Fibroblast of skin of abdomen (primary cell): ENCODE data around the gene RIOK1.

Source experiments
- DNase-seq: peaks from one replicate; pipeline ENCODE4 v3.0.0-alpha.2; 2013

The RIOK1 gene

DNA sequence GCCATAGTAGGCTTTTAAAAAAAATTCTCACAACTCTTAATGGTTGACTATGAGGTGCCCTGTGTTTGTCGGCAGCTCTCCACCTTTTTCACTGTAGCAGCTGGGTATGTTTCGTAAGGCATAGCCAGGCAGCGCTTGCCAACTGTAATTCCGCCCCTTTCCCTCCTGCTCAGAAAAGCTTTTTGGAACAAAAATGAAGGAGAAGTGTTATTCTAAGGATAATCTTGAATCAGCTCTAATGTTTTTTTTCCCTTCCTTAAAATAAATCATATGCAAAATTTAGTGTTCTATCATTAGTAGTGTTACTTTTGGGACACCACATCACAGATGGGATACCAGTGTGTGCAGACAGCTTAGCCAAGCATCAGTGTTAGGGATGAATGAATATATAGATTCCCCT, 21.2 kb downstream of the RIOK1 start:
- no peak for DNase-seq

DNA sequence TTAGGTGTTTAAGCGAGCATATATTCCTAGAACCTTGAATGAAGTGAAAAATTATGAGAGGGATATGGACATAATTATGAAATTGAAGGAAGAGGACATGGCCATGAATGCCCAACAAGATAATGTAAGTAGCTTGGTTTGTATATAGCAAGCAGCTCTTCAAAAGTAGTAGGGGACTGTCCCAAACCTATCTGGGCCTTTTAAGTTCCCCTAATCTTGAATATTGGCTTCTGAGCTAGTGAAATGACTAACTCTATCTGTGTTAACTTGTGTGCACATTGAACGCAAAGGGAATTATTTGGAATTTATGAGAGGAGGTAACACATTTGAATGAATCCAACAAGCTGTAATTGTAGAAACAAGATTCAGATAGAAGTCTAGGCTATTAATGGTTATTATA, 21.7 kb downstream of the RIOK1 start:
- DNase-seq, result no peak

DNA sequence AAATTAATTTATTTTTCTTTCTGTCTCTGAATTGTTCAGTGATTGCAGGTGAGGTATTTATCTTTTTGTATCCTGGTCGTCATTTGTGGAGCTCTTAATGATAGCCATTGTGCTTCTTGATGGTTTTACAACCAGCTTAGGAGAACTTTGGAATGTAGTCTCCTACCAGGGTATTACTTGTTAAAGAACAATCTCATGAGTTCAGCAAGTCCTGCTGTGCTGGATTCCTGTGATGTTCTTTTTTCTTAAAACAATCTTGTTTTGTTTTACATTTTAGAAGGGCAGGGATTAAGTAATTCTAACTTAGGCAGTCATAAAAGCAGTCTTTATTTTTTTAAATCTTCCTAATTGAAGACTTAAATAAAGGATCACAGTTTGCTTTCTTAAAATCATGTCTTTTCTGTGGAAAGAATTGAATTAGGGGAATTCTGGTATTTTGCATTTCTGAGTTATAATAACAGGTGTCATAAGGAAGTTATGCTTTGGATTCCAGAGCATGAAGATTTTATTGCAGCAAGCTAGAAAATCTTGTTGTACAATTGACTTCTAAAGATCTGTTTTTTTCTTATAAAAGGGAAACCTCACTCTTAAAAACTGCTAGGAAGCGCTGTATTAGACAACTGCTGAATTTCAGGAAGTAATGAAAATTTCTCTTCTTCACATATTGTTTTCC, 23.7 kb downstream of the RIOK1 start:
- DNase-seq, result no peak

DNA sequence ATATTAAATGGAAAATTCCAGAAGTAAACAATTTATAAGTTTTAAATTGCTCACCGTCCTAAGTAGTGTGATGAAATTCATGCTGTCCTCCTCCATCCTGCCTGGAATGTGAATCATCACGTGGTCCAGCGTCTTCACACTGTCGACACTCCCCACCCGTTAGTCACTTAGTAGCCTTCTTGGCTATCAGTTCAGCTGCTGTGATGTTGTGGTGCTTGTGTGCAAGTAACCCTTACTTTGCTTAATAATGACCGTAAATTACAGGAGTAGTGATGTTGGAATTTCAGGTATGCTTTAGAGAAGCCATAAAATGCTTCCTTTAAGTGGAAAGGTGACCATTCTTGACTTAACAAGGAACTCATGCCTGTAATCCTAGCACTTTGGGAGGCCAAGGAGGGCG, 25.2 kb downstream of the RIOK1 start:
- DNase-seq, result peak; percentile 78

DNA sequence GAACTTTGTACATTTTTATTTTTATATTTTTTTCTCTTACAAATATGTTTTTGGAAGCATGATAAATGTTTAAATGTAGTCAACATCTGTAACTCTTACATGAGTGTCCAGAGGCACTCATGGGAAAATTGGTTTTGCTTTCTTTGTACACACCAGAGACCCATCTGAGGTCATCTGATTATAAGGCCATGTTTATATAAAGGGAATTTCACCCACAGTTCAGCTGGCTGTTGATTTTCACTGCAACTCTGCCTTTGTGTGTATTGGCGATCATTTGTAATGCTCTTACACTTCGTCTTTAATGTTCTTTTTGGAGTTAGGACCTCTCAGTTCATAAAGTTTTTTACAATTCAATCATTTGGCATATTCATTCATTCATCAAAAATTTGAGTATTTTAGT, 28.1 kb downstream of the RIOK1 start:
- no peak for DNase-seq

DNA sequence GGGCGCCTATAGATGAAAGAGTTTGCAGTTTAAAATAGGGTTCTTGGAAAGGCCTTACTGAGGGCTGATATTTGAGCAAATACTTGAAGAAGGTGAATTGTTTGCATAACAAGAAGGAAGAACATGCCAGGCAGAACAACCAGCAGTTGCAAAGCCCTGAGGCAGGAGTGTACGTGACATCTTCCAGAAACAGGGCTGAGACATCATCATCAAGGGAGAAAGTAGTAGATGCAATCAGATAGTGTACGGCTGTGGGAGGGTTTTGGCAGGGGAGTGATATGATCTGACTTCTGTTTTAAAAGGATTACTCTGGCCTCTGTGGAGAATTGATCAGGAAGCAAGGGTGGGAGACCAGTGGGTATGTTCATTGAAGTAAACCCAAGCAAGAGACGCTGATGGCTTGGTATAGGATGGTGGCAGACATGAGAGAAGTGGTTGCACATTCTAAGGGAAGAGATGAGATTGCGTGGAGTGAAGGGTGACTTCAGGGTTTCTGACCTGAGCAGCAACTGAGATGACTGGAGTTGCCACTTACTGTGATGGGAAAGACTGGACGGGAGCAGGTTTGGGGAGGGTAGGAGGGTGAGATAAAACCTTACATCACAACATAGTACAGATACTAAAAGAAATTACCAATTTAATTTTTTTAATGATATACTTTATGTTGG, 28.8 kb downstream of the RIOK1 start:
- no peak for DNase-seq

DNA sequence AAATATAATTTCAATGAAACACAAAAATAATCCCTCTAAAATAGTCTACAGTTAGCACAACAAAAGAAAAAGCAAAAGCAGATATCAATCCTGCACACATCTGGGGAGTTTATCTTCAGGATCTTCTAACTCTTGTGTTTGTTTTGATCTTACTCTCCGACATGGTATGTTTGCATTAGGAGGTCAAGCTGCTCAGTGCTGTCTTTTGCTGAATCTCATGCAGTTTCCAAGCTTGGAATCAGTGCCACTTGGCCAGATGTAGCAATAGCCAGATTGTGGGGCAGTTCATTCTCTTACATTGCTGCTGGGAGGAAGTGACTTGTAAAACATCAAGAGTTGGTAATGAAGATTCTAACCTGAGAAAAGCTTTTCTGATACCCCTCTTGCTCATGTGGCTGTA, 29.5 kb downstream of the RIOK1 start:
- no peak for DNase-seq

DNA sequence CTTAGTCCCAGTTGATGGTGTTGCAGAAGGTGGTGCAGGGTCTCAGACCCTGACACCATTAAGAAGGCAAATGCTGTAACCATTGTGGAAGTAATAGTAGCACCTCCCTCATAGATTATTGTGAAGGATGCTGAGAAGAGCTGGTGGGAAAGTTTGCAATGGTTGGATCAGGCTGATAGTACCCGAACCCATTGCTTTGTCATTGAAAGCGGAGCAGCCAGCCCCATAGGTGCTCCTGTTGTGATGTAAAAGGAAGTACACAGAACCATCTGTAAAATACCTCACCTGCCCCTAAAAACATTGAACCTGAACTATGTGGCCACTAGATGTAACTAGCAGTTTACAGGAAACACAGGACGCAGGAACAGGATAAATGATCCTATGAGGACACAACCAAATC, 31.5 kb downstream of the RIOK1 start:
- DNase-seq, result no peak

DNA sequence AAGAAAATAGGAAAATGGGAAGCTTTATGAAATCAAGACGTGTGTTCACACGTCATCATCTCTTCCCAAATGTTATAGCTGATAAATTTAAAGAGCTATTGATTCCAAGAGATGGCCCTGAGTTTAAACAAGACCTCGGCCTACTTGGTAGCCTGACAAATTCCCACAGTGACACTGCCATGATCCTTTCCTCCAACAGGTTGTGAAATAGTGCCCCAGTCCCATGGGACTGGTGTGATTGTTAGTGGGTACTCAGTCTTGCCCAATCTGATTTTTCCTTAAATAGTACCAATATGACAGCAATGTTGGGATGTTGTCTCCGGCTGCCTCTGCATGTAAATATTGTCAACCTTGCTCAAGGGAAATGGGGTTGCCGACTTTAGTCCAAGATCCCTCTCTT, 34.5 kb downstream of the RIOK1 start:
- no peak for DNase-seq

DNA sequence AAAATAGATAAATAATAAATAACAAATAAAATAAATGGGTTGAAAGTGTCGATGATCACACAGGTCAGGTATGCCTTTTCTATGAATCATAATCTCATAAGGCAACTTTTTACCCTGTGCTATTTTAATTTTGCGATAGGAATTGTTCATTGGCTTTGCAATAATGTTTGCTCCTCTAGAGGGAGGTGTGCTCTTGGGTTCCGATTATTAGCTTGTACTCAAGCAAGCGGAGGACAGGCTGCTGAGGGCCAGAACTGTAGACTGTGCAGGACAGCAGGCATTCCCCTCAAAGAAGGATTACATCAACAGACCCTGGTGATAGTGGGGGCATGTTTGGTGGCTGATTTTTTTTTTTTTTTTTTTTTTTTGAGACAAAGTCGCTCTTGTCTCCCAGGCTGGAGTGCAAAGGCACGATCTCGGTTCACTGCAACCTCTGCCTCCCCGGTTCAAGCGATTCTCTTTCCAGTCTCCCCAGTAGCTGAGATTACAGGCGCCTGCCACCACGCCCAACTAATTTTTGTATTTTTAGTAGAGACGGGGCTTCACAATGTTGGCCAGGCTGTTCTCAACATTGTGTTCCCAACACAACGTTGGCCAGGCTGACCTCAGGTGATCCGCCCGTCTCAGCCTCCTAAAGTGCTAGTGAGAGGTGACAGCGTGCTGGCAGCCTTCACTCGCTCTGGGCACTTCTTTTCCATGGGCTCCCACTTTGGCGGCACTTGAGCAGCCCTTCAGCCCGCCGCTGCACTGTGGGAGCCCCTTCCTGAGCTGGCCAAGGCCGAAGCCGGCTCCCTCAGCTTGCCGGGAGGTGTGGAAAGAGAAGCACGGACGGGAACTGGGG, 35.6 kb downstream of the RIOK1 start:
- peak; percentile 48 for DNase-seq

DNA sequence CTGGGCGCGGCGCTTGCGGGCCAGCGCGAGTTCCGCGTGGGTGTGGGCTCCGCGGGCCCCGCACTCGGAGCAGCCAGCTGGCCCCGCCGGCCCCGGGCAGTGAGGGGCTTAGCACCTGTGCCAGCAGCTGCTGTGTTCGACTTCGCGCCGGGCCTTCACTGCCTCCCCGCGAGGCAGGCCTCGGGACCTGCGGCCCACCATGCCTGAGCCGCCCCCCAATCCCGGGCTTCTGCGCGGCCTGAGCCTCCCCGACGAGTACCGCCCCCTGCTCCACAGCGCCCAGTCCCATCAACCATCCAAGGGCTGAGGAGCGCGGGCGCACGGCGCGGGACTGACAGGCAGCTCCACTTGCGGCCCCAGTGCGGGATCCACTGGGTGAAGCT, 36.2 kb downstream of the RIOK1 start:
- no peak for DNase-seq

DNA sequence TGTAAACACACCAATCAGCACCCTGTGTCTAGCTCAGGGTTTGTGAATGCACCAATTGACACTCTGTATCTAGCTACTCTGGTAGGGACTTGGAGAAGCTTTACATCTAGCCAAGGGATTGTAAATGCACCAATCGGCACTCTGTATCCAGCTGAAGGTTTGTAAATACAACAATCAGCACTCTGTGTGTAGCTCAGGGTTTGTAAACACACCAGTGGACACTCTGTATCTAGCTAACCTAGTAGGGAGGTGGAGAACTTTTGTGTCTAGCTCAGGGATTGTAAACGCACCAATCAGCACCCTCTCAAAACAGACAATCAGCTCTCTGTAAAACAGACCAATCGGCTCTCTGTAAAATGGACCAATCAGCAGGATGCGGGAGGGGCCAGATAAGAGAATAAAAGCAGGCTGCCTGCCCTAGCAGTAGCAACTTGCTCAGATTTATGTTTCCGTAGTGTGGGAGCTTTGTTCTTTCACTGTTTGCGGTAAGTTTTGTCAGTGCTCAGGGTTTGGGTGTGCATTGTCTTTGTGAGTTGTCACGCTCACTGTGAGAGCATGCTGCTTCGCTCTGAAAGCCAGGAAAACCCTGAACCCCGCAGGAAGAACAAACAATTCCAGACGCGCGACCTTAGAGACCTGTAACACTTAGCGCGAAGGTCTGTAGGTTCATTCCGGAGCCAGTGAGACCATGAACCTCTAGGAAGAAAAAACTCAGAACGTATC, 37.0 kb downstream of the RIOK1 start:
- no peak for DNase-seq

DNA sequence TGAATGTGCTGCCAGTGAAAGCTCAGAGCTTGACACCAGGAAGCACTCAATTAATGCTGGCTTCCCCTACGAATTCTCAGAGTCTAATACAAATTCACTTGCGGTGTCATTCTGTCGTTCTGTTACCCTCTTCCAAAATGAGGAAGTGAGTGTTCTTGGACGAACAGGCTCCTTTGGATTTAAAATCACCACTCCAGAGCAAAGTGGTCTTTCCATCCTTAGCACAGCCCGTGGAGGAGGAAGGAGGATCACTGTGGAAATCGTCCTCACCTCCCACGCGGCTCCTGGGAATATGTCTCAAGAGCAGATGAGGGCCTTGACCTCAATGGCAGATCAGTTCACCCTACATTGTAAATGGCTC, 41.7 kb downstream of the RIOK1 start:
- DNase-seq, result no peak

DNA sequence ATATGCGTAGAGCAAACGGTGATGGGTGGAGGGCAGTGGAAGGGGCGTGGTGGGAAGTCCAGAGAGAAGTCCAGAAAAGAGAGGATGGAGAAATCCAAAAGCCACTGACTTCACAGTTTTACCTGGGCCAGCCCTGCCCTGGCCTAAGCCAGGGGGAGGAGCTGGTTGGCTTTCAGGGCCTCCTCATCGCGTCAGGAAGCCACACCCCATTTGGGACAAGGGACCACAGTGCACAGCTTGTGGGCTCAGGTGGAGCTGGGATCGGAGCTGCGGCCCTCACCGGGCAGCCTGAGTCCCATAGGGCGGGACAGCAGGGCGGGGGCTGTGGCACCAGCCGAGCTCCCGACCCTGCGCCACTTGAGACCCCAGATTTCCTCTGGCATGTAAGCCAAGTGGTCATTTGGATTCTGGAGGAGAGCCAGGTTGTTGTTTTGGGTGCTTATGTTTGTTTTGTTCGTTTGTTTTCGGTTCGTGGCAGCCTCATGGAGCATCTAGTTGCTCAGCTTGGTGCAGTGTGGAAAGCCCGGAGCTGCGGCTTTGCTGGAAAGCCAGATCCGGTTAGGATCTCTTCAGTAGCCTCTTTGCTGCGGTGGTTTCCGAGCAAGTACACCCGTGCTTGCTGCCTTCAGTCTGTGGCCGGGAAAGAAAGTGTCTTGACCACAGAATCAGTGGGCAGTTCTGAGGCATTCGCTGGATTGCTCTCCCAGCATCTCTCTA, 42.2 kb downstream of the RIOK1 start:
- DNase-seq, result no peak

DNA sequence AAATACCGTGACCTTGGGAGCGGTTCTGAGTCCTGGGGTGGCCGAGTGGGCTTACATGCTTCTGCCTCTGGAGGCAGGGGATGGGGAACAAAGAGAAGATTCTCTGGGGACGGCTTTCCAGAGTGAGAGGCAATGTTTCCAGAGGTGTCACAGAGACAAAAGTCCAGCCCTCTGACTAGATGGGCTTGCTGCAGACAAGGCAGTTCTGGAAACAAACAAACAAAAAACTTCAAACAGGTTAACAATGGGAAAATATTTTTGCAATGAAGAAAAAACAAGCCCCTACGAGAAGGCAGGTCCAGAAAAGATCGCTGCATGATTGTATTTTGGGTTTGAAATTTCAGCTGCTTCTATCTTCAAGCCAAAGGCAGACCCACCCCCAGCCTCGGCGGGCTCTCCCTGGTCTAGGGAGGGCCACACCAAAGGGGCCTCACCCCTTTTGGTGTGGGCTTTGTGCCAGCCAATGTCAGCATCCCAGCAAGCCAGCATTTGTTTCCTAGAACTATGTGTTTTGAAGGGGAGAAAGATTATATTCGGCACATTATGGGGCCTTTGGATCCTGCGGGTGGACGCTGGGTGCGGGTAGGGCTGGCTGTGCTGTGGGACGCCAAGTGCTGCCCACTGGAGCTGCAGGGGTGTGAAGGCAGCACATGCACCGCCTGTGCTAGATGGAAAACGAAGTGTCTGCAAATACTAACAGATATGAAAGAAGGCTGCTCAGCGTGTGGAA, 42.9 kb downstream of the RIOK1 start:
- DNase-seq, result no peak

DNA sequence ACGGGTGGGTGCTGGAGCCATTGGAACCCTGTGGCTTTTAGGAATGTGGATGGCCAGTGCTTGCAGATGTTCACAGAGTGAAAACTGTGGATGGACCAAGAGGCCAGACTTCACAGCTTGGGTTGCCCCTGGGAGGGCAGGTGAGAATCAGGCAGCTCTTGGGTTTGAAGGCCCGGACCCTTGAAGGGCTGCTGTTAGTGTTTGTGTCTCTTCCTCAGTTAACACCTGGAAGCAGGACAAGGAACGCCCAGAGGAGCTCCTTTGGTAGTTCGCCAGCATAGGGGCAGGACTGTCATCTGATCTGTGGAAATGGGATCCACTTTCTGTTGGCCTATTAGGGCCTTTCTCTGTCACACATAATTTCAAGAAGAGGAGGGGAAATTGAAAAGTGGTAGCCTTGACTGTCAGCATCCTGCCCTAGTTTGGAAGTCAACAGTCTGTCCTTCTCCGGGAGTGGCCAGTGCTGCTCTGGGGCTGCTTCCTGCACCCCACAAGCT, 43.6 kb downstream of the RIOK1 start:
- DNase-seq, result no peak

DNA sequence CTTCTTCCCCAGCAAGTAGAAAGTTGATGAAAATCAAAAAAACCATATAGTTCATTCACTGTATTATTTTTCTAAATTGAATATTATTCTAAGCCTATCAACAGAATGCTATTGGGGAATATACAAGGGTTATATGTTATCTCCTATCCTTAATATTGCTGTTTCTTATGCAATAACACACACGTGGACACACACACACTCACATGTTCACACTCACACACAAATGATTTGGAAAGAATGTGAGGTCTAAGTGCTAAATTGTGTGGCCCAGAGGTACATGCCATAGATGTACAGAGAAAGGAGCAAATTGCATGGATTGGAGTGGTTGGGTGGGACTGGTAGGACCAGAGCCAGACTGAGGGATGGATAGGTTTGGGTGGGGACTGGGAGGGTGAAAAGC, 45.1 kb downstream of the RIOK1 start:
- no peak for DNase-seq

DNA sequence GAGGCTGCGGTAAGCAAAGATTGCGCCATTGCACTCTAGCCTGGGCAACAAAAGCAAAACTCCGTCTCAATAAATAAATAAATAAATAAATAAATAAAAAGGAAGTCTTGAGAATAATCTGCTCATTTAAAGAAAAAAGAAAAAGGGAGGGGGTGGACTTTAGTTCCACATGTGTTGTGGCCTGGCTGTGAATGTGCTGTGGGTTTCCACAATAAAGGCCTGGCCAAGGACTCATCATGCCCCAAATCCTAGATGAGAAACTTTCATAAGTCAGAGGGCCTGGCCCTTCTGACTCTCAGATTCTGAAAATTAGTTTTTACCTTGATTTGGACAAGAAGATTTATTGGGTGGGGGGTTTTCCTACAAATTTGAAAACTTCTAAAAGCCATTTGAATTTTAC, 48.4 kb downstream of the RIOK1 start:
- DNase-seq, result no peak

DNA sequence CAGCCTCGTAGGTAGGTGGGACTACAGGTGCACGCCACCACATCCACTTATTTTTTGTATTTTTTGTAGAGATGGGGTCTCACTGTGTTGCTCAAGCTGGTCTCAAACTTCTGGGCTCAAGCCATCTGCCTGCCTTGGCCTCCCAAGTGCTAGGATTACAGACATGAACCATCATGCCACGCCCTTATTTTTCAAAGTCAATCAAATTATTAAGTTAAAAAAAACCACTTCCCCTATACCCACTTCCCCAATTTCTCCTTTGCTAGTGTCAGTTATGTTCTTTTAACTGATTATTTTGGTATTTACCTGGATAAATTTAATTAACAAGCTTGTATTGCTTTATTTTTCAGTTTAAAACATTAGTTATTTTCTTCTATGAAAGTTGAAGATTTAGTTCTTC, 49.6 kb downstream of the RIOK1 start:
- no peak for DNase-seq

DNA sequence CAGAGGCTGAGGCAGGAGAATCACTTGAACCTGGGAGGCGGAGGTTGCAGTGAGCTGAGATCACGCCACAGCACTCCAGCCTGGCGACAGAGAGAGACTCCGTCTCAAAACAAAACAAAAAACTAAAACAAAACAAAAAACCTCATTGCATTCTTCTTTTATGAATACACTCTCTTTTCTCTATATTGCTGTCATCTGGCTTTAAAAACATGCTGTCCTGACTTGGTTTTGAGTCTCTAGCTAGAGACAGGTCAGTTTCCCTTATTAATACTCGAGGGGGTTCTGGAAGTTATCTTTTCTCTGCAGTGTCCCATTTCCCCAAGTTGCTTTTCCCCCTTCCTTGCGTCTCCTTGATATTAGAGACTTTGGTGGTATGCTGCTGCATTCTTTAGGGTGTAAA, 50.9 kb downstream of the RIOK1 start:
- no peak for DNase-seq

DNA sequence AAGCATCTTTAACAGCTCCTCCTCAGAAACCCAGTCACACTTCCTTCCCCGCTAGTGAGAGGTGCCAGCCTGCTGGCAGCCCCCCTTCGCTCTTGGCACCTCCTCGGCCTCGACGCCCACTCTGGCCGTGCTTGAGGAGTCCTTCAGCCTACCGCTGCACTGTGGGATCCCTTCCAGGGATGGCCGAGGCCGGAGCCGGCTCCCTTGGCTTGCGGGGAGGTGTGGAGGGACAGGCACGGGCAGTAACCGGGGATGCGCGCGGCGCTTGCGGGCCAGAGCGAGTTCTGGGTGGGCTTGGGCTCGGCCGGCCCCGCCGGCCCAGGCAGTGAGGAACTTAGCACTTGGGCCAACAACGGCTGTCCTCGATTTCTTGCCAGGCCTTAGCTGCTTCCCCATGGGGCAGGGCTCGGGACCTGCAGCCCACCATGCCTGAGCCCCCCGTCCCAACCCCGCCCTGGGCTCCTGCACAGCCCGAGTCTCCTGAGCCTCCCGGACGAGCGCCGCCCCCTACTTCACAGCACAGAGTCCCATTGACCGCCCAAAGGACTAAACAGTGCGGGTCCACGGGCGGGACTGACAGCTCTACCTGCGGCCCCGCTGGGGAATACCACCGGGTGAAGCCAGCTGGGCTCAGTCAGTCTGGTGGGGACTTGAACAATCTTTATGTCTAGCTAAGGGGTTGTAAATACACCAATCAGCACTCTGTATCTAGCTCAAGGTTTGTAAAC, 51.6 kb downstream of the RIOK1 start:
- DNase-seq, result no peak
